ENCODE results near the gene MINAR2.

MINAR2 gene, protein sequence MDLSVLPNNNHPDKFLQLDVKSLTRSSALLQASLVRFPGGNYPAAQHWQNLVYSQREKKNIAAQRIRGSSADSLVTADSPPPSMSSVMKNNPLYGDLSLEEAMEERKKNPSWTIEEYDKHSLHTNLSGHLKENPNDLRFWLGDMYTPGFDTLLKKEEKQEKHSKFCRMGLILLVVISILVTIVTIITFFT

DNA sequence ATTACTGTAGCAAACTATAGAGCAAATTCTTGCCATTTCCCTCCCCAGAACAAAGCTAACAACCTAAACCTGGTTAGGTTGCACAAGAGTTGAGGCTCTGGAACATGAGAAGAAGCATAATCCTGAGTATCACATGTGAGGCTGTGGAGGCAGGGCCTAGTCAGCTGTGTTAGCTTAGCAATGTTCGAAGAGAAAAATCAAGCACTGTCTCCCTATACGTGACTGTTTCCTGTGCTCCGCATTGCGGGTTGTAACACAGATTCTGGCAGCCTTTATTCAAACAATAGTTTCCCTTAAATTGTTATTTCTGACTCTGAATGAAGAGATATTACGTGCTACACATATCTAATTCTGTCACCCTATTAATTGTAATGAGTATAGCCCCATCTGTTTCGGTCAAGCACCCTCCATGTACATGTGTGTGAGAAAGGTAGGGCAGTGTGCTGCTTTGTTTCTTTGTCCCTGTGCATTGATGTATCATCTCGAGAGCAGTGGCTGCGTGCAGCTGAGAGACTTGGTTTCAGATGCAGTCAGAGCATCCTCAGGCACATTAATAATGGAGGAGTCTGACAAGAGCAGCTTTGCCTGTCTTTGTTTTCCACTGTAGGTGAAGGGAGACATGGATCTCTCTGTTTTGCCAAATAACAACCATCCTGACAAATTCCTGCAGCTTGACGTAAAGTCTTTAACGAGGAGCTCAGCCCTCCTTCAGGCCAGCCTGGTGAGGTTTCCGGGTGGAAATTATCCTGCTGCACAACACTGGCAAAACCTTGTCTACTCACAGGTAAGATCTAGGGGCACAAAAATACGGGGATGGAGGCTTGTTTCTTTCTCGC is at the start of gene MINAR2:
MINAR2 (plus strand) TSS at position 523 of the 836 bp plus-strand sequence; CDS start at position 620, 97 bp downstream.
- FAIRE-seq = no peak

DNA sequence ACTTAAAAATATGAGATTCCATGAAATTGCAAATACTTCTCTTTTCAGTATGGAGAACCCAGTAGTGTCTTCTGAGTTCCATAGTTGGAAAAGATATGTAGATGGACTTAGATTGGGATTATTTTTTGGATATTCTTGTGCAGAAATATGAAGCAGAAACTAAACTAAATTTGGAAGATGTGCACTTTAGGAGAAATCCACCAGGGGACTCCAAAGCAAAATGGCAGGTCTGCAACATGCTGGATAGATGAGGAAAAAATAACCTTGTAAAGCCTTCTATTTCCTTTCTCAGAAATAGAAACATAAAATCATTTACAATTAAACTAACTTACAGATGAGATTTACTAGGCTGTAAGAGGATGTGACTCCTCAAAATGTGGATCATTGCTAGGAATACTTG is 49.2 kb upstream of the MINAR2 start:
- FAIRE-seq = no peak

DNA sequence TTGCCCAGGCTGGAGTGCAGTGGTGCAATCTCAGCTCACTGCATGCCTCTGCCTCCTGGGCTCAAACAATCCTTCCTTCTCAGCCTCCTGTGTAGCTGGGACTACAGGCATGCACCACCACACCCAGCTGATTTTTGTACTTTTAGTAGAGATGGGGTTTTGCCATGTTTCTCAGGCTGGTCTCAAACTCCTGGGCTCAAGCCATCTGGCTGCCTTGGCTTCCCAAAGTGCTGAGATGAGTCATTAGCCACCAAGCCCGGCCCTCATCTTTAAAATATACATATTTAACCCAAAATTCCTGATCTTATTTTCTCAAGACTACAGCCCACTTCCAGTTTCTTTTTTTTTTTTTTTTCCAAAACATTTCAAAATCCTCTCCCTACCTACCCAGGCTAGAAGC is 31.7 kb upstream of the MINAR2 start:
- no peak for FAIRE-seq

DNA sequence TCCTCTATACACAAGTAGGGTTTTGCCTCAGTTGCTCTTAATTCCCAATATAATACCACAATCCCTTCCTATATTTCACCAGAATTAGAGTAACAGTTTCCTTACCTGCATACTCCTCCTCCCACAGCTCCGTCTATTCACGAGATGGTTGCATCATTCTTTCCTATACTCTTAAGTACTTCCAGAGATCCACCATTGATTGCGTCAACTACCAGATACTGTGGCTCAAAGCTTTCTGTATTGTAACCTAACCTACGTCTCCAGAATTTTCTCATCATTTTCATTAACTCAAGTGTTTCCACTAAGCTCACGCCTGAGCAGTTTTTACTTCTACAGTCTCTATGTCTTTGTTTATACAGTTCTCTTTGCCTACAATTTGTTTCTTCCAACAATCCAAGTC is 31.2 kb upstream of the MINAR2 start:
- FAIRE-seq = no peak

DNA sequence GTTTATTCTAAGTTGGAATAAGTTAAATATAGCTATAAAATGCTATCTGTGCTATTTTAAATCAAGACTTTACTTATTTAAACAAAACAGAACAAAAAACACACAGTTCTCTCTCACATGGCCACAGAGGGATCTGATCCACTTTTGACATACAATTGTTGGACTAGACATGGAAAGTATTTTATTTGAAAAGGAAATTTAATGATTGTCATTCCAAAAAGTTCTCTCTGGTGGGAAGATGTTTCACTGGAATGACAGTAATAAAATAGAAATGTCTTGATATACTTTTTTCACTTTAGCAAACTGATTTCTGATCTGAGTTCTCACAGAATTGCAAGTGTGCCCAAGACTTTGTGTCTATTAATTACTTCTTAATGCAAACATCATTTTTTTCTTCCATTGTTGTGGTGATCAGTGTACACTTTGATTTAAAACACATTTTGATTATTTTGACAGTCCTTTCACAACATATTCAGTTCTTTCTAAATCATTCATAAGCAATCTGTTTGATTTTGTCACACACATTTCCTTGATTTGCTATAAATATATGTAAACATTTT is 30.1 kb upstream of the MINAR2 start:
- no peak for FAIRE-seq

DNA sequence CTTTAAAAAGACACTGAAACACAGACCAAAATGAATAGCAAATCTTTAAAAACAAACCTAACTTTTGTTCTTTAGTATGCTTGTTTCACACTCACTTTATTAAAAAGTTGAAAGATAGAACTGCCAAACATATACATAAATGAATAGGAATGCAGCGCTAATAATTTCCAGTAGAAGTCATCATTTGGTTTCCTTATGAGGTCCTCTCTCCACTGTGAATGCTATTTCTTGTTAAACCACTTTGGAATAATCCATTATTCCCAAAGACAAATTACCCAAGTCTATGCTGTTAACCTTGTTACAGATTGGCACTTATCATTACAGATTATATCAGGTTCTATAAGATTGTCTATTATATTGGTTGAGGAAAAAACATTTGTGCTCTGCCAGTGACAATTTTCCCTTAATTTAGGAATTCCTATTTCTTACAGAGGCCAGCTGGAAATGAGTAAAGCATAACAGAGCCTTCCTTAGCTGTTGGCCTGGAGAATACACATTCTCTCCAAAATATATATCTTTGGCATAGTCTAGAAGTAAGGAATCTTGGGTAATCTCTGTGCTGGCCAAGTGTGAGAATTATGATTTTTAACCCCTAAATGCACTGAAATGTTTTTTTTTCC is 29.3 kb upstream of the MINAR2 start:
- FAIRE-seq = no peak

DNA sequence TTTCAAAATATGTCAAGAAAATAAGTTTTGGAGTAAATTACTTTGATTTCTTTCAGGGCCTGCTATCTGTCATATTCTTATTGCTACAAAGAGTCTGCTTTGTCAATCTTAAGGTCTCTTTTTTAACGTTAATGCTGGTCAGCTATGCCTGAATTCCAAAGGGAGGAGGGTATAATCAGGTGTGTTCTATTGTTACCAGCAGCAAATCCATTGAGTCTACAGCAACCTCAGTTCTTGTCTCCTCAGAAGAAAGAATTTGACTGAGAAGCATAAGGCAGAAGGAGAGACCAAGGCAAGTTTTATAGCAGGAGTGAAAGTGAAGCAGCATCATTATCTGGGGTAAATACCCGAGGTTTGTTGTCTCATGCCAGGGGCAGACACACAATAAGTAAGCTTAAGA is 23.7 kb upstream of the MINAR2 start:
- no peak for FAIRE-seq

DNA sequence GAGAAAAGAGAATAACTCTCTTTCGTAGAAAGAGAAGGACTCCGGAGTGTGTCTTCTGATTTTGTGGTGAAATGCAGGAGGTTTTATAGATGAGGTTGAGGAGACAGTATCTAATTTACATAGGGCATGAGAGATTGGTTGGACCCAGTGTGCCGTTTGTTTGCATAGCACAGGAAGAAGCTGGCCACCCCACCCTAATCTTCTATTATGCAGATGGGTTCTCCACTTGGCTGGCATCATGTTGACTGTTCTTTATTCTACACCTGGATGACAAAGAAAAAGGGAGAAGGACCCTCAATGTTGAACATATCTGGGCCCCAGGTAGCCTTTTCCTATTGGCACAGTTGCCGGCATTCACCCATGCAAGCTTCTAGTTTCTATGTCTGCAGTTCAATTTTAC is 23.2 kb upstream of the MINAR2 start:
- no peak for FAIRE-seq

DNA sequence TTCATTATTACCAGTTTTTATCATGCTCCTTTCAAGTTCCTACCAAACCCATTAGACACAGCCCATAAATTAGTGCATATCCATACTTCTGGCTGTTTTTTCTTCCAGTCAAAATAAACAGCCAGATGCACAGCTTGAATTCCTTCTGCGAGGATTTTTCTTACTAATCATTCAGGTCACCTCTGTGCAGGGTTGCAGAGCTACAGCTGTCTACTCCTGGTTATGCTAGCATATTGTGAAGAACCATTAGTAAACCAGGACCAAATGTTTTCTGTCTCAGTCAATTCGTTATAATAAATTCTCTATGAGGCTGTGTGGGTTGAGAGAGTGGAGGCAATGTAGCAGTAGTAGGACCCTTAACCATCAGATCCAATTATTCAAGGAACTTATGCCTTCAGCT is 8.1 kb upstream of the MINAR2 start:
- no peak for FAIRE-seq

DNA sequence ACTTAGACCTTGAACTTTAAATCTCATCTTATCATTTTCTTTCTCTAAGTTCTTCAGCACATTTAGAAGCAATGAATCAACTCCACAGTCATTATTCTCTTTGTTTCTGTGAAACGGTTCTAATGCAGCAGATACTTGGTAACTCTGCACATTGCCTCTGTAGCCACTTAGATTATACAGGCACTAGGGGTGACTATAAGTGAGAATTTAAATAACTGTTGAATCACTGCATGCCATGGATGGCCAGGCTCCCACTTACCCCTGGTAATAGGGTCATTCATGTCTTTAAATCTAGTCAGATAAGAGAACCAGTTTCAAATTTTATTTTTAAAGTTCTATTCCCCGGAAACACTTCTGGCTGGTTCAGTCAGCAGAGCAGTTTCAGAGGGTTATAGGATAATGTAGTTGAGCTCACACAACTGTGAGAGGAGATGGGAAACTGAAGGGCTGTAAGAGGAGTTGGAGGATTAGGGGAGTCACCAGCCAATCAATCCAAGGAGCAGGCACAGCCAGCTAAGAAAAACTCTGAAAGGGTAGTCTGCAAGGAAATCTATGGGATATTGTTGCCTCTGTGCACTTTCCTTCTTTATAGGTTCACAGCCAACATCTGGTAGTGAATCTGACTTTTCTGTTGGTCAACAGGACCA is 4.2 kb upstream of the MINAR2 start:
- no peak for FAIRE-seq

DNA sequence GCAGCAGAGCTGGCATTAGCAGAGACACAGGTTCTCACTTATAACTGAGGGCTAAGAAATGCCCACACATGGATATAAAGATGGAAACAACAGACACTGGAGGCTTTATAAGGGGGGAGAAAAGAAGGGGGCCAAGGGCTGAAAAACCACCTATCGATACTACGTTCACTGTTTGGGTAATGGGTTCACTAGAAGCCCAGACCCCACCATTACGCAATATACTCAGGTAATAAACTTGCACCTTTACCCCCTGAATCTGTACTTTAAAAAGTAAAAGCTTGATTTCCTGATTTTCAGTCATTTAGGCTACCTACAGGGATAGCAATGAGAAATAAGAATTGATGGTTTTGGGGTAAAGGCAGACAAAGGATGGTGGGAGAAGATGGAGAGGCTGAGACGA is 1.9 kb upstream of the MINAR2 start:
- FAIRE-seq = no peak

DNA sequence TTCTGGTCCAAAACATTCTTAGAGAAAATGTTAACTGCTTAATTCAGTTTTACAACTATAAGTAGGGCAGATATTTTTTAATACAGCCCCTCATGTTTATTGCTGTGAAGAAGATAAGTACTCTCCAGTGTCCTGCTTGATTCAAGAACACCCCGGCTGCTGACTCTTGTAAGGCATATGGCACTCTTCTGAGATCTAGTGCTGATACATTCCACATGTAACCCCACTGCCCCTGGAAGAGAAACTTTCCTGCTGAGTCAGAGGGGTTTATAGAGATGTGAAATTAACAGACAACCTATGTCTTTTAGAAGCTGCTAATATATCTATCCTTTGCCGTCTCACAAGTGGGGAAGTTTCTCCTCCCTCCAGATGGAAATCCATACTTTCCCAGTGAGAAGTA is 1.0 kb upstream of the MINAR2 start:
- no peak for FAIRE-seq

DNA sequence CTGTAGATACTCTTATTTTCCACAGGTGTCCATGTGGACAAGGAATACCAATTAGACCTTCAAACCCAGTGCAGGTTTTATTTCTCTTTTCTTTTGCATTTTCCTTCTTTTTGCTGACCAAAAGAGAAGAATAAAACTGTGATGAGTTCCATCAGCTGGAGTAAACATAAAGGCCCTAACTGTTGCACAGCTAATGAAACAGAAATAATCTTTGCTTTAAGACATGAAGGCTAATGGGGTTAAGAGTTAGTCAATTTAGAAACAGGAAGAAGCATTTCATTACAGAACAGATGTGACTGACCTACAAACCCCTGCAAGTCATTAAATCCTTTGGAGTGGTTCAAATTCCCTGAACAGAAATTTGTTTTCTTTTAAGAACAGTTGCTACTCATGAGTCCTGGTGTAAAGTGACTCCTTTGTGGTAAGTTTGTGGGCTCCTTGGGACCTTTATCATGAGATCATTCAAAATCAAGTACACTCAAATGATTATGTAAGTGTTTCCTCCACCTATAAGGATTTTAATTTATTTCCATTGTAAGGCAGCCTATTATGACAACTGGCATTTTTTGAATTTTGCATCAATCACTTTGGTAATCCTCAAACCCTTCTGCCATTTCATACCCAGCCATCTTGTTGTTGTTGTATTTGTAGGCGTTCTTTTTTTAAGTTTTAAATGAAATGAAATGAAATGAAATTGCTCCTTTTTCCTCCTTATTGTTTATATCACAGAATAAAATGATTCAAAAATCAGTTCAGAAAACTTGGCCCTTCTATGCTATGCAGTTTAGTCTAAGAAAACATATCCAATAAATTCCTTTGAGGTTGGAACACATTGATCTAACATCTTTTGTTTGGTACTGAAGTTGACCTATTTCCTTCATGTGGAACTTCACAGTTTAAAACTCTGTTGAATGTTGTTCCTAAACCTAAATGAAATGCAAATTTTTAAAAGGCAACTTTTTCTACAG is 1.3 kb downstream of the MINAR2 start:
- FAIRE-seq = no peak

DNA sequence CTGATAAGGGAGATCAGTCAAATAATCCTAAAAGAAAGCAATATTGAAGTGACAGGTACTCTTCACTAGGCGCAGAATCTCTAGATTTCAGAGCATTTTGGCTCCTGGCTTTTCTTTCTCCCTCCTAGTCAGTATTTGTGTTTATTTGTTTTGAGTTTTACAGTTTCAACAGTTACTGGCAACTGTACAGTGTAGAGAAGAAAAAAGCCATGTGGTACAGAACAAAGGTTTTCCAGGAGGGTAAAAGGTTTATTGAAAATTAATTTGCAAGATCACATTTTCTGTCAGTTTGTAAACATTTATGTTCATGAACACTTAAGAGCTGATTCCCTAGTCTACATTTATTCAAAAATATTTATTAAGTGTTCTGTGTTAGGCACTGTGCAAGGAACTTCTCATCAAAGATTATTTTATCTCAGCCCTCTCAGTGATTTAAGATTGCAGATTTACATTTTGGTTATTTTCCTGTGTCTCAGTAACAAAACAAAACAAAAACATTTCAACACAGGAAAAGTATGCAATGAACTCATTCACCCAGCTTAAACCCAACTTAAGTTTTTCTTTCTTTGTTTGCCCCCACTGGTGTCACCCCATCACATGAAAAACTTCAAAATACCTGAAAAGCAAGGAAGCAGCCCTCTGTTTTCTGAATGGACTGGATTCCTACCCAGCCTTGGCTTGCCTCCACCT is 12.9 kb downstream of the MINAR2 start:
- FAIRE-seq = no peak

DNA sequence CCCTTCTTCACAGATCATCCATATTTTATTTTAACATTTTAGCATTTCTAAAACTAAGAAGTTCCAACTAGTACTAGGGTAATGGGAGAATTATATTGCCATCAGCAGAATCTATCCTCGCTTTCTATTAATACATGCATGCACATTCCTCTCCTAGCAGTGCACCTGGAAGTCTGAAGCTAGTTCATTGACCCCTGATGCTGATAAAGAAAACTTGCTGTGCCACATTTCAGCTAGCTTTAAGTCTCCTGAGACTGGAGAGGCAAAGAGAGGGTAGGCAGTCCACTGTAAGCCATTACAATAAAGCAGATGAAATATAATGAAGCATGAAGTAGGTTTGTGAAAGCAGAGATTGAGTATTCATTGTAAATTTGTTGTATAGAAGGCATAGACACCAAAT is 15.8 kb downstream of the MINAR2 start:
- FAIRE-seq = no peak

DNA sequence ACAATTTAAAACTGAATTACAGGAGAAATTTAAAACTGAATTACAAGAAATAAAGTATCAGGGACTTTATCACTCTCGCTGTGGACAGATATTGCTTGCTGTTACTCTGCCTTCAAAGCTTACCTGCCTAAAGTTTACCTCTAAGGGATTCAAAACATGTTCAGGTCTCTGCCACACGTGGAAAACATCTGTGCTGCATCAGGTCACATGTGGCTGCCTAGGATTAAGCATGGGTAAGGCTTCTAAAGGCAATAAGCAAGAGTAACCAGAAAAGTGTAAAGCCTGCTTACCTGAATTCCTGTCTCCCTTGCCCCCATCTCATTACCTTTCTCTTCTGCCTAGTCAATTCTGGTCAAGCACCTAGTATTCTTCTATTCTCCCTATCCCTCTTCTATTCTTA is 18.9 kb downstream of the MINAR2 start:
- FAIRE-seq = no peak

DNA sequence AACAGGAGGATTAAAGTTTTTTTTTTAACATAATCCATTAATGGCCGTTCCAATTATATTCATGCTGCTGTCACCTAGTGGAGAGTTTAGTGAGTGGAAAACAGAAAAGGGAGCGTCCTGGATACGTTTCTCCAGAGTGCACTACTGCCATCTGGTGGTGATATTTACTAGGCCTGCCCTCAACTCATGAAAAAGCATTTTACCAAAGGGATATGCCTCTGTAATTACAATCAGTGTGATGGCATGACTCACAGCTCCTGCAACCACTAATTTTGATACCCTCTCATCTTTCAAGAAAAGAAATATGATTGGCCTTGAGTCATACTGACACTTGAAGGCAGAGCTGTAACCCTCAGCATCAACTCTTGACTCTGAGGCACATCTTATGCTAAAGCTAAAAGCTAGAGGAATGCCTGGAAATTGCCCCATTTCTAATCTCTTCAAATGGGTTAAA is 20.1 kb downstream of the MINAR2 start:
- peak; percentile 98 for FAIRE-seq

DNA sequence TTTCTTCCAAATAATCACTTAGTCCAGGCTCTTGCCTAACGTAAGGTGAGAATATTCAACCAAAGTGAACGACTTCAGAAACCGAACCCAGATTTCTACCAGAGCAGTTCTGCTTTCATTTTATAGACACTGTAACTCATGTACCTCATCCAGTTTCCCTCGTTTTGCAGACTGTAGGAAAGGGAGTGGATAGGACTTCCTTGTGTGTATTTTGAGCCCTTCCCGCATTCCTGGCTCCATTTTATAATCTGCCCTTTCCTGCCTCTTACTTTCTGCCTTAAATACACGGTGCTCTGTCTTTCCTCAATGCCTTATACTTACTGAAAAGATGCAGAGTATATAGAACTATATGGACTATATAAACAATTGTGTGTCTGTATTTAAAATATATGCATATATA is 20.8 kb downstream of the MINAR2 start:
- FAIRE-seq = no peak

DNA sequence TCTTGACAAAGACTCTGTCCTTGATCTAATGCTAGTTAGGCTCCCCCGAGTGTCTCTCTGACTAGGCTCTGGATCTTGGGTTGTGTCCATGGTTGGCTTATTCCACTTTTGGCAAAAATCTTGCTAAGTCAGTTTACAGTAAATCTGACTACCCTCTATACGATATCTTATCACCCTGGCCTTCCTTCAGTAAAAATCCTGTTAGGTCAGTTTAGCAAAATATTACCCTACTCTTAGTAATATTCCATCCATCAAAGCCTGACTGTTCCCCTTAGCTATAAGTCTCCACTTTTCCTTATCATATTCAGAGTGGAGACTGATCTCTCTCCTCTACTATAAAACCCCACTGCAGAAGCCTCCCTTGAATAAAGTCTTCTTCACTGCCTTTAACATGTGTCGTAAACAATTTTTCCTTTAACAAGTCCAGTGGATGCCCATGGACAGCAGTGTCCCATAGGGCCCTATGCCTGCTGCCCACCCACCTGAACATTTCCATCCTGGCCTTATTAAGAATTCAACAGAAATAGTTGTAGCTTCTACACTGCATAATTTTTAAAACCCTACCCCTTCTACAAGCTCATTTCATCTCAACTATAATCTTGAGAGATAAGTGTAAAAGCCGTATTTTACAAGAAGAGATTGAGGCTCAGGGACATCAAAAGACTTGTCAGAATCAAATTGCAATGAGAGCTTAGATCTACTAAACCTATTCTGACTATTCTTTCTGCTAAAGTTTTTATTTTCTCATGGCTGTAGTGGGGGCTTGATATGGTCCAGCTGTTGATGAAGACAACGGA is 22.3 kb downstream of the MINAR2 start:
- FAIRE-seq = no peak

DNA sequence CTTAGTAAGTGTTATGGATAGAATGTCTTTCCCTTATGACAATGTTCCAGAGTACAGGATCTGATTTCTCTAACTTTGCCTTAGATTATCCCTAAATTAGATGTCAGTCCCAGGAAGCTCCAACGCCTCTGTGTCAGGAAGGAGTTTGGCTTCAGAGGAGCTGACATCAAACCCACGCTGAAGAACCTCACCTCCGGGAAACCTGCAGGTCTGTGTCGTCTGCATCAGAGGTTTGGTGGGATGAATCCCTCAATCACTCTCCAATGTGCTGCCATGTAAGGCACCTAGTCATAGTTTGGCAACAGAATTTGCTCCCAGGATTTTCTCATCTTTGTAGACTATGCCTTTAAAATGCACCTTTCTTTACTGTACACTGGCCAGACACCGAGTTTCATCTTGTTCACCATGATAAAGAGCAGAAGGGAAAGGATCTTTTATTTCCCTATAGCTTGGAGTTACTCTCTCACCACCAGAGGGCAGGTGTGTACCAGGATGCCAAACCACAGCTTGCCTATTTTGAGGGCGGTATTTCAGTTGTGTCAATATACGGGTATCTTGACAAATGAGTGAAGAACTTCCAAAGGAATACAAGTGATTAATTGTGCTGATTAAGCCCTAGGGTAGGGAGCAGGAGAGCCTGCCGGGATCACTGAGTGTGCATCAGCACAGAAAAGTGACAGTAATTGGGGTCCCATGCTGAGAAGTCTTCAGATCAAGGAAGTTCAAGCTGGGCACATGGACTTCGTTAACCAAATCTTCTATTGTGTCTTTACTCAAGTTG is 23.4 kb downstream of the MINAR2 start:
- peak; percentile 90 for FAIRE-seq

Measured in A204.1 (cell line).